Measurements from ENCODE around the gene KCTD1.

The KCTD1 gene

DNA sequence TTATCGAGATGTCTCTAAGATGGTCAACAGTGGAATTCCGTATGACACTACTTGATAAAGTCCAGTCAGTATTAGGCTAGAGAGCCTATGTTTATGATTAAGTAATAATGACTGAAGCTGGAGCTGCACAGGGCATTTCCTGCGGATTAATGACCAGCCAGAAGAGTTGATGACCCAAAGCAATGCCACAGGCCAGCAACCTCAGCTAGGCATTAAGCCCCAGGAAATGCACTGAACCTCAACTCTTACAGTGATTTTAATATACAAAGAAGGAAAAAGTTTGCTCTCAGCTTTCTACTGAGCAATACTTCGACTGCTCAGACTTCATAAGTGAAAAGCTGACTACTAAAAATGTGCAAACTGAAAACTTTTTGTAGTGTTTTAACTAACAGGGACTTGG, 3.9 kb downstream of the KCTD1 start:
- peak overlapping the region; percentile 63 for H3K4me3 ChIP-seq (ENCODE audit: low read length)
- TF ChIP-seq, protein P1, sequence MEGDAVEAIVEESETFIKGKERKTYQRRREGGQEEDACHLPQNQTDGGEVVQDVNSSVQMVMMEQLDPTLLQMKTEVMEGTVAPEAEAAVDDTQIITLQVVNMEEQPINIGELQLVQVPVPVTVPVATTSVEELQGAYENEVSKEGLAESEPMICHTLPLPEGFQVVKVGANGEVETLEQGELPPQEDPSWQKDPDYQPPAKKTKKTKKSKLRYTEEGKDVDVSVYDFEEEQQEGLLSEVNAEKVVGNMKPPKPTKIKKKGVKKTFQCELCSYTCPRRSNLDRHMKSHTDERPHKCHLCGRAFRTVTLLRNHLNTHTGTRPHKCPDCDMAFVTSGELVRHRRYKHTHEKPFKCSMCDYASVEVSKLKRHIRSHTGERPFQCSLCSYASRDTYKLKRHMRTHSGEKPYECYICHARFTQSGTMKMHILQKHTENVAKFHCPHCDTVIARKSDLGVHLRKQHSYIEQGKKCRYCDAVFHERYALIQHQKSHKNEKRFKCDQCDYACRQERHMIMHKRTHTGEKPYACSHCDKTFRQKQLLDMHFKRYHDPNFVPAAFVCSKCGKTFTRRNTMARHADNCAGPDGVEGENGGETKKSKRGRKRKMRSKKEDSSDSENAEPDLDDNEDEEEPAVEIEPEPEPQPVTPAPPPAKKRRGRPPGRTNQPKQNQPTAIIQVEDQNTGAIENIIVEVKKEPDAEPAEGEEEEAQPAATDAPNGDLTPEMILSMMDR (IDR thresholded peaks at IDR 0.05; ENCODE audit: insufficient read depth, low read depth, low read length, missing control alignments) = no peak

DNA sequence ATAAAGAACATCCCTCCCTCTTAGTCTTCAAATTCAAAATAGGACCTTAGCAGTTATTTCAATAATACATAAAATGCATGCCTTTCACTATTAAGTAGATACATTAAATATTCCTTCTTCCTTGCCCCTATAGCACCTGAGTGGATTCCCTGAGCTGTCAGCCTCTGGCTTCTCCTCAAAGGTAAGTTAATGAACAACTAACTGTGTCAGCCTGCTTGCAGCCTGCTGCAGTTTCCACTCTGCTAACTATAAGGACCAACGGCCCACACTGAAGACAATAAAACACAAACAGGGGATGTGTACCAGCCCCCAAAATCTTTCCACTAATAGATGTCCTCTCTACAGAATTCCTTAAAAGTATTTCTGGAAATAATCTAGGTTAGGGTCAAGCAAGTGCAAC, 5.0 kb downstream of the KCTD1 start:
- DNase-seq (ENCODE audit: low read depth) = no peak
- no peak overlapping the region for H3K4me3 ChIP-seq (ENCODE audit: low read length)
- TF ChIP-seq, protein P1 (IDR thresholded peaks at IDR 0.05; ENCODE audit: insufficient read depth, low read depth, low read length, missing control alignments) = no peak

More for the DNA sequence above, 3.9 kb downstream of the KCTD1 start:
- no peak for DNase-seq (ENCODE audit: low read depth)

DNA sequence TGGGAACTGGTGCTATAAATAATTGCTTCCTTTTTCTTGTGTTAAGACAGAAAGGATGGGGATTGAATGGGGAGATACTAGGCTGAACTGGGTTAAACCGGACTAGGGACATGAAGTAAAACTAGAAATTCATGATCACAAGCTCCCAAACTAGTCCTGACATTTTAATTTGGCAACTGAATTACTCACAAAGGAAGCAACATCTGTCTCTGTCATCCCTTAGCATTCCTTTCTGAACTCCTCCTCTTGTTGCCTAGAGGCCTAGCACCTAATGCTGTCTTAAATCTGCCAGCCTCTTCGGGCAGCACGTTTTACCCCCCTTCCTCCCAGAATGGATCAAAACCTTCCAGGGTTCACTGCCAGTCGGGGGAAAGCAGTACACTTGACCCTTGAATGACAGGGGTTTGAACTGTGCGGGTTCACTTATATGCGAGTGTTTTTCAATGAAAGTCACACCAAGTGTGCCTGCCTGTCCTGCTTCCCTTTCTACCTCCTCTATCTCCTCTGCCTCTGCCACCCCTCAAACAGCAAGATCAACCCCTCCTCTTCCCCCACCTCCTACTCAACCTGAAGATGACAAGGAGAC, 8.2 kb downstream of the KCTD1 start:
- DNase-seq (ENCODE audit: low read depth) = peak; percentile 84
- no peak overlapping the region for H3K4me3 ChIP-seq (ENCODE audit: low read length)
- TF ChIP-seq, protein P1 (IDR thresholded peaks at IDR 0.05; ENCODE audit: insufficient read depth, low read depth, low read length, missing control alignments) = no peak

DNA sequence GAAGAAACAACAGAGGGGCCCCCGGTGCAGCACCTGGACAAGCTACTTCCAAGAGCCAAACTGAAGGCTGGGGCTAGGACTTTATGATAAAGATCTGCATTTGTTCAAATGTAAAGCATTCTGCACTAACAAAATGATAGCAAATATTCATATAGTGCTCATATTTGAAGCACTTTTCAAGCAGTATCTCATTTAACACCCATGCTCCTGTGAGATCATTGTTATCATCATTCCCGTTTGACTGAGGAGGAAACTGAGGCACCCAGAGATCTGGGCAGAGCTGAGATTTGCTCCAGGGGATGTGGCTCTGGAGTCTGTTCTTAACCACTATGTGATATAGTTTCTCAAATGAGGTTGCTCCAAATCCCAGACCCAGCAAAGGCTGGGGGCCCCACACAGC, 9.8 kb downstream of the KCTD1 start:
- DNase-seq (ENCODE audit: low read depth) = no peak
- TF ChIP-seq, protein P1 (IDR thresholded peaks at IDR 0.05; ENCODE audit: insufficient read depth, low read depth, low read length, missing control alignments) = no peak
- H3K4me3 ChIP-seq (ENCODE audit: low read length) = no peak overlapping the region

DNA sequence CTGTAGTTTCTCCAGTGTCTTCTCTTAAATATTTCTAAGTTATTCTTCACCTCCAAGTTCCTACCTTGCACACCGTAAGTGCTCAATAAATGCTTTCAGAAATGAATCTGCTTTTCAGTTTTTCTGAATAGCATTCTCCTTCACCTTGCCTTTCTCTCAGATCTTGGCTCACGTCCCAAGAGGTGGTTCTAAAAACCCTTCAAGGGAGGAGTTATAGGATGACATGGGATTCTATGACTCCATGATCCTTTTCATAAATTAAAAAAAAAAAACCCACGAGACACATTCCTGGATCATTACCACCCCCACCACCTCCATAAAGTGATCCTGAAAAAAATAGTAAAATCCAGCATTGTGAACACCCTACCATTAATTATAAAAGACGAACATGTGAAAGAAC, 11.7 kb downstream of the KCTD1 start:
- no peak overlapping the region for H3K4me3 ChIP-seq (ENCODE audit: low read length)
- DNase-seq (ENCODE audit: low read depth) = peak; percentile 31
- TF ChIP-seq, protein P1 (IDR thresholded peaks at IDR 0.05; ENCODE audit: insufficient read depth, low read depth, low read length, missing control alignments) = no peak

DNA sequence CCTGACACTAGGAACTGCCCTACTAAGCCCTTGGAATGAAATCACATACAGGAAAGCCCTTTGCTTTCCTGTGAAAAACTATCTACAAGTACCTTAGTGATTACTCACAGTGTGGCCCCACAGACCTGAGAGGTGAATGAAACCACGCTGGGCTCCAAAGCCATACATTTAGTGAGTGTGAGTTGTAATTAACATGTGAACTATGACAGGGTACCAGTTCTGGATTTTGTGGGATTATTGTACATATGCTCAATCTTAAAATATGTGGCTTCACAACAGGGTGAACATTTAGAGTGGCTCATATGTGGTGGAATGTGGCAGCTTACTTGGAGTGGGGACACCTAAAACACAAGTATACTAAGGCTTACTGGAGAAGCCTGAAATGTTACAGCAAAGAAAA, 12.3 kb downstream of the KCTD1 start:
- peak; percentile 64 for DNase-seq (ENCODE audit: low read depth)
- no peak overlapping the region for H3K4me3 ChIP-seq (ENCODE audit: low read length)
- TF ChIP-seq, protein P1 (IDR thresholded peaks at IDR 0.05; ENCODE audit: insufficient read depth, low read depth, low read length, missing control alignments) = no peak

DNA sequence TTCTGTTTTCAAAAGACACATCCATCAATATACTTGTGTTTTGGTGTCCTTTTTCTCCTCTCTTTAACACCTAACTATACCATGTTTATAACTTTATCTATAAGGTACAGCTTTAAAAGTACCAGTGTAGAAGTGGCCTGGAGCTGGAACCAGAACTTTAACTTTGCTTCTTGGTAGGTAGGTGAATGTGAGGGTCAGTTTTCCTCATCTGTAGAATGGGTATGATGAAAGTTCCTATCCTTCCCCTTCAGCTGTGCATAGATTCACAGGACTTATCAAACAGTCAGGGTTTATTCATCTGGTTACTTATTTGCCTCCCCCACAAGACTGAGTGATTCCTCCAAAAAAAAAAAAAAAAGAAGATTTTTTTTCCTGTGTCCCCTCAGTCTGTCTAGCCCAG, 12.7 kb downstream of the KCTD1 start:
- H3K4me3 ChIP-seq (ENCODE audit: low read length) = no peak overlapping the region
- TF ChIP-seq, protein P1 (IDR thresholded peaks at IDR 0.05; ENCODE audit: insufficient read depth, low read depth, low read length, missing control alignments) = no peak
- DNase-seq (ENCODE audit: low read depth) = no peak
